Activated naive CD4-positive, alpha-beta T cell (primary cell): ENCODE data around the gene CHERP.
"Not testable (repeated sequence)": the region's sequence is repeated elsewhere in the genome, so short reads cannot be mapped to it uniquely, and the experiment has no call there.

Experiments used
- DNase-seq, 4 experiments: peaks; one replicate each; lab custom pipeline; 2025; lab: John Stamatoyannopoulos, UW

The CHERP gene

DNA sequence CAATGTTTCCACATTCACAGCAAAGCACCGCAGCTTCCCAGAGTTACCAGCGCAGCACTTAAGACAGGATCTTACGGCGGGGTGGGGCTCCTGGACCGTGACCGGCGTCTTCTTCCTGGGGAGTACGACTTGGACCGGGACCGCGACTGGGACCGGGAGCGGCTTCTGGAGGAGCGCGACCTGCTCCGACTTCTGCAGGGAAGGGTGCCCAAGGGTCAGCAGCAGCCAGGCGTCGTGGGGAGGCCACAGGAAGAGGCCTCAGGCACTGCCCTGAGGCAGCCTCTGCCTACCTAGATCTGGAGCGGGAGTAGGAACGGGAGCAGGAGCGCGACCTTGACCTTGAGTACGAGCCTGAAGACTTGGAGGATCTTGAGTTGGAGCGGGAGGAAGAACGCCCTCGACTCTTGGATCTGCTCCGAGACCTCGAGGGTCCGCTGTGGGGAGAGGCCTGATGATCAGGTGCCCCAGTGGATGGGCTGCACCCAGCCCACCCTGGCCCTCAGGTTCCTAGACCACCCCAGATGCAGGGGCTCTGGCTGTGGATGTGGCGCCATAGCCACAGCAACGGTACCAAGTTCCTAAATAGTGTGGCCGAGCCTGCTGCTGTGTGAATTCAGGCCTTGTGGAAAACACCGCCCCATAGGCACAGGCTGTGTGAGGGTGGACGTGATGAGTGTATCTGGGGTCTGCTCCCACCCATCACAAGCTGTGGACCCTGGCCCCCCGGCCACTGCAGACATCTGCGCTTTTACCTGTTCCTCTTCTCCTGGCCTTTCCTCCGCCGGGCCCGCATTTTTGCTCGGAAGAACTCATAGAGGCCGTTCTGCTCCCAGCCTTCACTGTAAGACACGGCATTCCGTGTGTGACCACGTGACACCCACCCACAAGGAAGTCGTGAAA lies 21.9 kb downstream of the CHERP start:
- DNase-seq = no peak

DNA sequence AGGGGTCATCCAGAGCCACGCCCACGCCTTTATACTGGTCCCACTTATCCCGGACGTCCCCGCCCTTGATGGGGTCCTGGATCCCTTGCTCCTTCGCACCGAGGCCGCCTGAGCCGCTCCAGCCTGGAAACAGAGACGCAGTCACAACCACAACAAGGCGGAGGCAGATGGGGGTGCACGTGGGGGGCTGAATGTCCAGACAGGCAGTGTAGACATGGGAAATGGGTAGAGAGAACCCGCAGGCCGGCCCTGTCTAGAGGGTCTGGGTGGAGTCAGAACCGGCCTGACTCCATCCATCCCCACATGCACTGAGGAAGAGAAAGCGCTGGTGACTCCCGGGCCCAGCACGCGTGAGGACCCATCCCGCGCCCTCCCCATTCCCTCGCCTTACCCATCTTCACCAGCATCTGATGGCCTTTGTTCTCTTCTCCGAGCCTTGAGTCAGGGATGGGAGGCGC lies 23.0 kb downstream of the CHERP start:
- no peak for DNase-seq

DNA sequence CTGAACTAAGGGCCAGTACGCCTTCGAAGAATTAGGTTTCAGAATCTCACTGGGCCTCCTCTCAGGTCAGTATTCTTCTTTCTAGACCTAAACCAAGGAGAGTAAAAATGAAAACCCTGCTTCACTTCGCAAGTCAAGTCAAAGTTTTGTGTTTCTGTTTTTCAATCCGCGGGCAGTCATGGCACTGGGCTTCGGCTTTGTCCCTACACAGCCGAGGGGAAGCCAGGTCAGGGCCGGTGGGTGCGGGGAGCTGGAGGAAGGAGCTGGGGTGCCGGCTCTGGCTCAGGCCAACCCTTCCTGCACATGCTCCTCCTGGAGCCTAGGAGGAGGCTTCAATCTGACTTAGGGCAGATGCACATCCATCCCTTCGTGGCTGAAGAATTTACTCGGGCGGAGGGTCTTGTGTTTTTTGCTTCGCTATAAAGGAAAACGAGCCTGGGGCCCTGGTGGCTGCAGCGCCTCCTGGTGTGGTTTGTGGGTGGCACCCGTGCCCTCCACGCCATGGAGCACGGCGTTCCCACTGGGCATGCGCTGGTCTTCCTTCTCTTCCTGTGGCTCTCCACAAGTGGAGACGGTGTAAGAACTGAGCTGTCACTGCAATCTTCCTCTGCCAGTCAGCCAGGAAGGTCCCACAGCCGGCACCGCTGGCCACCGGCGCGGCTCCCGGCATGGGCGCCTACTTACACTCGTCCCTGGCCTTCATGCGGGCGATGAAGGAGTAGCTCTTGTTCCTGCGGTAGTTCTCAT lies 23.6 kb downstream of the CHERP start:
- DNase-seq = no peak

DNA sequence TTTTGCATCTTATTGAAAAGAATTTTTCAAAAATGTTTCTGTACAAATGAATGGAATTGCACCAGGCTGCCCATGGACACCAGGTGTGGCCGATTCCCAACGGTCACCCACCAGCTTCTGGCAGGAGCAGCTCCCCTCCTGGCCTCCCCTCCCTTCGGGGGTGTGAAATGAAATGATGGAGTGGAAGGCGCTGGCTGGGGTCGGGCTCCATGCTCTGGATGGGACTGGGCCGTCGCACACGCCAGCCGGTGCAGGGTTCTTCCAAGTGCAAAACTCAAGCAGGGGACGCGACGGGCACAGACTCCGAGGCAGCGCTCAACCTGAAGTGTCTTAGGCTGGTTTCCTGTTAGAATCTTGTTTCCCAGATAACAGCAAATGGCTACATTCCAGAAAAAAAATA lies 24.2 kb downstream of the CHERP start:
- no peak for DNase-seq

DNA sequence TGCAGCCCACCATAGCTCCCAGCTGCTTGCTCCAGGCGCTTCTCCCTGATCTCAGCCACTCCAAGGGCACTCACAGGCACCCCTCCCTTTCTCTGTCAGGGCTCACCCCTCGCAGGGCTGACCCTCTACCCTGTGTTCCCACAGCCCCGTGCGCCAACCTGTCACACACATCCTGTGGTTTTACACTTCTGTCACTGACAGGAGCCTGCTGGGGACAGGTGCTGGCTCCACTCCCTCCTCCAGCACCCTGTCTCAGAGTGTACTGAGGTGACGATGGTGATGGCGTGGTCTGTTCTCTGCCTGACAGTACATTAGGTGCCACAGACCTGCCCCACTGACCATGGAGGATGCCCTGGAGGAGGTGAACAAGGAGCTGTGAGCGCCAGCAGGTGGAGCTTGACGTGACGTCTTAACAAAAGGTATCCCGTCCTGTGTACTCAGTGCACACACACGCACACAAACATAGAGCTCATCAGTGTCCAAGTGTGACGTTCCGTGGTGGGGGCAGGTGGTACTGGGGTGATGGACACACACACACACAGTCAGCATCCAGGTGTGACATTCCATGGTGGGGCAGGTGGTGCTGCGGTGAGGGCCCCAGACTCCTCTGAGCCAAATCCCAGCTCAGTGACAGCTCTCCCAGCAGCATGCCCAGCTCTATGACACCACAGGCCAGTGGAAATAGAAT lies 25.2 kb downstream of the CHERP start:
- no peak for DNase-seq

DNA sequence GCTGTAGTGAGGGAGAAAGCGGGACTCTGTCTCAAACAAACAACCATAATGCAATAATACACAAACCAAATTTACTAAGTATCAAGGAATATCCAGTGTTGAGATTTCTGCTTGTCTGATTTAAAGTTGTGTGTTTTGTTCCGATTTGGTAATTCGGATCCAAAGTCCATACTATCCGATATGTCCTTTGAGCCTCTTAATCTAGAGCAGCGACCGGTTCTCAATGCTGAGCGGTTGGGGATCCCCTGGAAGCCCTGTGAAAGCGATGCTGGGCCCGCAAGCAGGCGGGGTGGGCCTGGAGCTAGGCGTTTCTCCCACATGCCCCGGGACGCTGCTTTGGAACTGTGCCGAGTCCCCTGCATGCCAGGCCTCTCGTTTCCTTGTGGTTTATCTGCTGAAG lies 25.9 kb downstream of the CHERP start:
- no peak for DNase-seq

DNA sequence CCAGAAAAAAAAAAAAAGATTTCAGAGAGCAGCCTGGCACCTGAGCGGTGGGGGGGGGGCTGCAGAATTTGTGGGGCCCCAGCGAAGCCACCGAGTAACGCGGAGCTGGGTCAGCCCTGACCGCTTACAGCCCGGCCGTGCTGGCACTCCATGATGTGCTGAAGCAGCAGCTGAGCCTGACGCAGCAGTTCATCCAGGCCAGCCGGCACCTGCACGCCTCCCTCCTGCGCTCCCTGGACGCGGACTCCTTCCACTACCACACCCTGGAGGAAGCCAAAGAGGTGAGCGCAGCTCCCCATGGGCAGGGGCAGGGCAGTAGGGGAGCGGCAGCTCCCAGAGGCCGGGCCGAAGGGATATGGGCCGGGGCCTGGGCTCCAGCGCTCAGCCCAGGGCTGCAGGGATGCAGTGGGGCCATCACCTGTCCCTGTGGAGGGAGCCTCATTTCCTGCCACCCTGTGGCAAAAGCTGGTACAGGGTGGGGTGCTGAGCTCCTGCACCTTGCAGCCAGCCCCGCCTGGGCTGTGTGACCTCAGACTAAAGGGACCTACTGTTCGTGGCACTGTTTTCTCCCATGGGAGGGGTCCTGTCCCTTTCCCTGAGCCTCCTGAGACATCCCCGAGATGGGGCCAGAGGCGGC lies 27.7 kb downstream of the CHERP start:
- DNase-seq = no peak

DNA sequence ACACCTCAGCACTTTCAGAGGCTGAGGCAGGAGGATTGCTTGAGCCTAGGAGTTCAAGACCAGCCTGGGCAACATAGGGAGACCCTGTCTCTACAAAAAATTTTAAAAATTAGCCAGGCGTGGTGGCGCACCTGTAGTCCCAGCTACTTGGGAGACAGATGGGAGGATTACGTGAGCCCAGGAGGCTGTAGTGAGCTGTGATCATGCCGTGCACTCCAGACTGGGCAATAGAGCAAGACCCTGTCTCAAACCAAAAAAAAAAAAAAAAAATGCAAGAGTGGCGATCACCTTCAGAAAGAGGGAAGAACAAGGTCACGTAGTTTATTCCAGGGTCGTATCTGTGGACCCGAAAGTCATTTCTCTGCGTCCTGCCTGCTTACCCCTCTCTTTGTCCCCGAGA lies 29.6 kb downstream of the CHERP start:
- DNase-seq = not testable (repeated sequence)

DNA sequence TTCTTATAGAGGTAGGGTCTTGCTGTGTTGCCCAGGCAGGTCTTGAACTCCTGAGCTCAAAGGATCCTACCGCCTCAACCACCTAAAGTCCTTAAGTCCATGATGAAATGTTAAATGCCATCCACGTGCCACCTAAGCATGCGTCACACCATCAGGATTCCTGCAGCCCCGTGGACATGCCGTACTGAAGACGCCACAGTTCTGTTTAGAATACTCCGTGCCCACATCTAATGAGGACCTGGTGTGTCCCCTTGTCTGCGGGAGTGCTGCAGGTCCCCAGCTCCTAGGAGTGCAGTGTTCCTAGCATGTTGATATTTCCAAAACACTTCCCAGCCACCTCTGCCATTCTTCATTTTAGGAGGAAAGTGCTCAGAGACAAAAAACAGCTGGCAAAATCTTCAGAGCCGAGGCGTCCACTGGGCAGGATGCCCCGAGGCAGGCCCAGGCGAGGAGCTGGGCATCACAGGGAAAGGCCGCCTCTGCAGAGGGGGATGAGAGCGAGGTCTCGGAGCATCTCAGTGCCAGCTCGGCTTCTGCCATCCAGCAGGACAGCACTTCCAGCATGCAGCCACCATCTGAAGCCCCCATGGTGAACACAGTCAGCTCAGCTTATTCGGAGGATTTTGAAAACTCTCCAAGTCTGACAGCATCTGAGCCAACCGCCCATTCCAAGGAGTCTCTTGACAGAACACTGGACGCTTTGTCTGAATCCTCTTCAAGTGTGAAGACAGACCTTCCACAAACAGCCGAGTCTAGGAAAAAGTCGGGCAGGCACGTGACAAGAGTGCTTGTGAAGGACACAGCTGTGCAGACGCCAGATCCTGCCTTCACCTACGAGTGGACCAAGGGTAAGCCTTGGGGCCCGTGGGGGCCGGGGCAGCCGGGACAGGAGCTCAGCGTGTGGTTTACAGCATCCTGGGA lies 32.8 kb downstream of the CHERP start:
- DNase-seq = no peak

DNA sequence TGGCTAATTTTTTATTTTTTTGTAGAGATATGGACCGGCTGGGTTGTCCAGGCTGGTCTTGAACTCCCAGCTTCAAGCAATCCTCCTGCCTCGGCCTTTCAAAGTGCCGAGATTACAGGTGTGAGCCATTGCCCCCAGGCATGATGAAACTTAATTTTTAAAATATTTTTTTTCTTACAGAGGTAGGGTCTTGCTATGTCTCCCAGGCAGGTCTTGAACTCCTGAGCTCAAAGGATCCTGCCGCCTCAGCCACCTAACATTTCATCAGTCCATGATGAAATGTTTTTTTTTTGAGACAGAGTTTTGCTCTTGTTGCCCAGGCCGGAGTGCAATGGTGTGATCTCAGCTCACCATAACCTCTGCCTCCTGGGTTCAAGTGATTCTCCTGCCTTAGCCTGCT lies 33.7 kb downstream of the CHERP start:
- DNase-seq = no peak

DNA sequence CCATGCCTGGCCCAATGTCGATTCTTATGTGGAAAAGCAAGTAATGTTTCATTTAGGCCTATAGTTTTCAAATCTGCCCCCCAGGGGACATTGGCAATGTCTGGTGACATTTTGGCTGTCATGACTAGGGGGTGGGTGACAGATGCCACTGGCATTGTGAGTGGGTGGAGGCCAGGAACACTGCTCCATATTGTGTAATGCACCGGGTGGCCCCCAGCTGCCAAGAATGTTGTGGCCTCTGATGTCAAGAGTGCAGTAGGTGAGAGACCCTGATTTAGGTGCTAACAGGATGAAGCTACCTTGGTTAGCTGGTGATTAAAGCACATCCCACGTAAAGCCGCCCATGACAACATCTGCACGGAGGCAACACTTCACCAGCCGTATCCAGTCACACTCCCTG lies 35.3 kb downstream of the CHERP start:
- DNase-seq = no peak

DNA sequence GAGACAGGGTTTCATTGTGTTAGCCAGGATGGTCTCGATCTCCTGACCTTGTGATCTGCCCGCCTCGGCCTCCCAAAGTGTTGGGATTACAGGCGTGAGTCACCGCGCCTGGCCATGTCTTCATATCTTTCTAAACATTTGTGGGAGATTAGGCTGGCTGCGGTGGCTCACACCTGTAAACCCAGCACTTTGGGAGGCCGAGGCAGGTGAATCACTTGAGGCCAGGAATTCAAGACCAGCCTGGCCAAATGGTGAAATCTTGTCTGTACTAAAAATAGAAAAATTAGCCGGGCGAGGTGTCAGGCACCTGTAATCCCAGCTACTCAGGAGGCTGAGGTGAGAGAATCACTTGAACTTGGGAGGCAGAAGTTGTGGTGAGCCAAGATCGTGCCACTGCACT lies 36.1 kb downstream of the CHERP start:
- DNase-seq = not testable (repeated sequence)

DNA sequence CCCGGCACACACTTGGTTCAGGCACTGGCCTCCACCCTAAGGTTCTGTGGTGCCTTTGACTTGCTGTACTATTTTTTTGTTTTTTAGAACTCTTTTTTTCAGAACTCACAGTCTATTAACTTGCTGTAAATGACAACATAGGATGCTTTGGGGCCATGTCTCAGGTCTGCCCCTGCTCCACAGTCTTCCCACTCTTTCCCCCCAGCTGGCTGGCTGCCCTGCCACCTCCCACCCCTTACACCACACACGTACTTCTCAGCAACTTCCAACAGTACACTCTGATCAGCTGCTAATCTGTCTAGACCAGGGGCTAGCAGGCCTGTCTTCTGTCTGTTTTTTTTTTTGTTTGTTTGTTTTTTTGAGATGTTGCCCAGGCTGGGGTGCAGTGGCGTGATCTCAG lies 38.0 kb downstream of the CHERP start:
- DNase-seq = no peak

DNA sequence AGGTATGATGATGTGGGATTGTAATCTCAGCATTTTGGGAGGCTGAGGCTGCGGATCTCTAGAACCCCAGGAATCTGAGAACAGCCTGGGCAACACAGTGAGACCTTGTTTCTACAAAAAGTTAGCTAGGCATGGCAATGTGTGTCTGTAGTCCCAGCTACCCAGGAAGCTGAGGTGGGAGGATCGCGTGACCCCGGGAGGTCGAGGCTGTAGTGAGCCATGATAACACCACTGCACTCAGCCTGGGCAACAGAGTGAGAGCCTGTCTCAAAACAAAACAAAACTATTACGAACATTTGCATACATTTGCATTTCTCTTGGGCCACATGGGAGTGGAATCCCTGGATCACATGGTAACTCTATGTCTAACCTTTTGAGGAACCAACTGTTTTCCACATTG lies 44.4 kb downstream of the CHERP start:
- DNase-seq = no peak

DNA sequence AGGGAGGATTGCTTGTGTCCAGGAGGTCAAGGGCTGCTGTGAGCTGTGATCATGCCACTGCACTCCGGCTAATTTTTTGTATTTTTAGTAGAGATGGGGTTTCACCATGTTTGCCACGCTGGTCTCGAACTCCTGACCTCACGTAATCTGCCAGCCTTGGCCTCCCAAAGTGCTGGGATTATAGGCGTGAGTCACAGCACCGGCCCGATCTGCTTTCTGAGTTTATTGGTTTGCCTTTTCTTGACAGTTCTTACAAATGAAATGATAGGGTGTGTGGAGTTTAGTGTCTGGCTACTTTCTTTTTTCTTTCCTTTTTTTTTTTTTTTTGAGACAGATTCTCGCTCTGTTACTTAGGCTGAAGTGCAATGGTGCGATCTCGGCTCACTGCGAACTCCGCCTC lies 45.2 kb downstream of the CHERP start:
- DNase-seq = no peak

DNA sequence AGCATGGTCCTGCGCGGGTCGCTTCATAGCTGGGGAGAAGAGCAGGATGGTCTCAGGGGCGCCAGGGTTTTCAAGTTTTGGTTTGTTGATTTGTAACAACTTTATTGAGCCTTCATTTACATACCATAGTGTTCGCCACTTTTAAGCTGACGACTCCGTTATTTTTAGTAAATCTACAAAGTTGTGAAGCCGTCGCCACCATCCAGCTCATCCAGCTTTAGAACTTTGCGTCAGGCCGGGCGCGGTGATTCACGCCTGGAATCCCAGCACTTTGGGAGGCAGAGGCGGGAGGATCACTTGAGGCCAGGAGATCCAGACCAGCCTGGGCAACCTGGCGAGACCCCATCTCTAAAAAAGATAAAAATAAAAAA lies 45.6 kb downstream of the CHERP start:
- no peak for DNase-seq

DNA sequence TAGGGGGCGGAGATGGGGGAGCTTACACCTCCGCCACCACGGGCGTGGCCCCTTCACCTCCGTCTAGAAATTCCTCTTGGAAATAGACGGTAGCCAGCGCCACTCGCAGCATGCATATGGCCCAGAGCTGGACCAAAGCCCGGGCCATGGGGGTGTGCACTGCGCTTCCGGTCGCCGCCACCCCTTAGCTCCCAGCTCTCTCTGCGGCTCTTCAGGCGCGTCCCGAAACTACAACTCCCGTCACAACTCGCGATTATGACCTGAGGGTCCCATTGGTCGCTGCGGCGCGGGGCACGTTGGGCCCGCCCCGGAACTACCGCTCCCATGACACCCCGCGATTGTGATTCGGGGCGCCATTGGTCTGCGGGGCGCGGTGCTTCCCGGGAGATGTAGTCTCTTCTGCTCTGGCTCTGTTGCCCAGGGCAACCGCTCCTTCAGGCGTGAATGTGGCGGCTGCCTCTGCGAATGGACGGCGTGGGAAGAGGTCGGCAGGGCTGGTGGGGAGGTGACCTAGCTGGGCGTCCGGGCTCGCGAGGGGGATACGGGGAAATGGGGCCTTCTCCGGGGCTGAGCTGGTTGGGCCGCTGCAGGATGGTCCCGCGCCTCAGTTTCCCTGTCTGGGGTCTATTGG lies 46.1 kb downstream of the CHERP start, which contains the start of the genes C19orf44 and CALR3:
Gene C19orf44, plus strand, starts transcription at position 413 of the 631 bp plus-strand sequence. CDS start 4,399 bp downstream, outside the sequence.
Gene CALR3, minus strand, starts transcription at position 186 of the 631 bp plus-strand sequence. Its CDS starts 38 bp downstream, at position 148.
- DNase-seq = peak; percentile 87 to 94 (median 89)

DNA sequence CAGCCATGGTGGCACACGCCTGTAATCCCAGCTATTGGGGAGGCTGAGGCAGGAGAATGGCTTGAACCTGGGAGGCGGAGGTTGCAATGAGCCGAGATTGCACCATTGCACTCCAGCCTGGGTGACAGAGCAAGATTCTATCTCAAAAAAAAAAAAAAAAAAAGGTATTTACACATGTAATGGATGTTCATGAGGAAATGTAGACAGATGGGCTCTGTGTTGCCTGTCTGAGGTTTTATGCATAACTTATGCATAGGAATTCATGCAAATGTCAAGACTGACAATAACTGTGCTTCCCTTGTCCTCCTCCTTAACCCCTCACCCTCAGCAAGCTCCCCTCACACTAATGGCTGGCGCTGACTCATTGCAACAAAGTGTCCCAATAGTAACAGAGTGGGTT lies 55.8 kb downstream of the CHERP start:
- not testable (repeated sequence) for DNase-seq

DNA sequence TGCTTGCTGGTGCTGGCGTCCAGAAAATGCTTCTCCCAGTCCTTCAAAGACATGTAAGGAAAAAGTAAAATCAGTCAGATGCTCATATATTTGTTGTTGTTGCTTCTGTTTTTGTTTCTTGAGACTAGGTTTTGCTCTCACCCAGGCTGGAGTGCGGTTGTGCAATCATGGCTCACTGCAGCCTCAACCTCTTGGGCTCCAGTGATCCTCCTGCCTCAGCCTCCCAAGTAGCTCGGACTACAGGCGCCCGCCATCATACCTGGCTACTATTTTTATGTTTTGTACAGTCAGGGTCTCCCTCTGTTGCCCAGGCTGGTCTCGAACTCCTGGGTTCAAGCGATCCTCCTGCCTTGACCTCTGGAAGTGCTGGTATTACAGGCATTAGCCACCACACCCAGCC lies 59.5 kb downstream of the CHERP start:
- no peak for DNase-seq

DNA sequence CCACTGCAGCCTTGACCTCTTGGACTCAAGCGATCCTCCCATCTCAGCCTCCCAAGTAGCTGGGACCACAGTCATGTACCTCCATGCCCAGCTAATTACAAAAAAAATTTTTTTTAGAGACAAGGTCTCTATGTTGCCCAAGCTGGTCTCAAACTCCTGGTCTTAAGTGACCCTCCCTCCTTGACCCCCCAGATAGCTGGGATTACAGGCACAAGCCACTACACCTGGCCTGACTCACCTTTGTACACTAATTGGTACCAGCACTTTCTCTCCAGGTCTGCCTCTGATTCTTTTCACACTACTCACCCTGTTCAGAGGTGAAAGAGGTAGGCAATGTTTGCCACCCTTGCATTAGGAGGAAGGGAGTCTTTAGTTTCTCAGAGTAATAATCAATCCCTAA lies 64.9 kb downstream of the CHERP start:
- DNase-seq = no peak
